ENCODE data around the gene CRIP3.
A peak's percentile ranks its signal among the peaks of the same experiment; 100 is the strongest.
"Not testable (repeated sequence)": the region's sequence is repeated elsewhere in the genome, so short reads cannot be mapped to it uniquely, and the experiment has no call there.

CRIP3 gene

DNA sequence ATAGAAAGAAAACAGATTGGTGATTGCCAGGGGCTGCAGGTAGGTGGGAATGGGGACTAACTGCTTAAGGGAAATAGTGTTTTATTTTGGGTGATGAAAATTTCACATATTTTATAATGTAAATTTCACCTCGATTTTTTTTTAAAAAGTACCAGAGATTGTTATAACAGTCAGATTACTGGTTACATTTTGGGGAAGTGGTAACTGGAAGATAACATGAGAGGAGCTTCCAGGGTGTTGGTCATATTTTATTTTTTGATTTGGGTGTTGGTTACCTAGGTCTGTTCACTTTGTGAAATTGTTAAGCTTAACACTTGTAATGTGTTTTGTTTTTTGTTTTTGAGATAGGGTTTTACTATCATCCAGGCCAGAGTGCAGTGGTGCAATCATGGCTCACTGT is 17.2 kb upstream of the CRIP3 start:
- ATAC-seq (replicated peaks) (no peak), DNase-seq (no peak)
- no peaks in the 10 kb centered on the region for H3K27me3 Mint-ChIP-seq
- peaks cover 13 to 44% of the 10 kb centered on the region in 2 donors for H3K36me3 Mint-ChIP-seq
- H3K4me3 Mint-ChIP-seq: no peak overlapping the region
- no peaks in the 10 kb centered on the region for H3K9me3 Mint-ChIP-seq
- peaks cover 9 to 43% of the 10 kb centered on the region in 2 donors for H3K4me1 Mint-ChIP-seq
- no peak overlapping the region for H3K27ac Mint-ChIP-seq

DNA sequence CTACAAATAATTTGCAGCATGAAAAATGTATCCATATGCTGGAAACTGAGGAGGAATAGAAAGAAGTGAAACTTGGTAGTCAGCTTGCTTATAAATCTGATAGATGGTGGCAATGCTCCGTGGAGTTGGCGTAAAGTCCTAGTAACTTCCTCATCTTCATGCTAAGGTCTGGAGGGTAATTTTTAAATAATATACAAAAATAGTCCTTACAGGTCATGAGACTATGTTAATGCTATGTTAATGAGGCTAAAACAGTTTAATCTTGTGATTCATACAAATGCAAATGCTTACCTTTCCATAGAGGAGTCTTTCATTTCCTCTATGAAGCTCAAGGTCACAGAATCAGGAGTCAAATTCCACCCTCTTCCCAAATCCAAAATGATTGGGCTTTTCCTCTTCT is 9.4 kb upstream of the CRIP3 start:
- Mint-ChIP-seq H3K4me1 (peaks cover 32 to 88% of the 10 kb centered on the region in 2 donors), H3K27me3 (no peaks in the 10 kb centered on the region), H3K27ac (peak overlapping the region; percentile 87), H3K36me3 (peaks cover 4 to 28% of the 10 kb centered on the region in 2 donors), H3K4me3 (peak overlapping the region; percentile 20 to 31), H3K9me3 (no peaks in the 10 kb centered on the region)
- ATAC-seq (replicated peaks): peak; percentile 70 to 77
- no peak for DNase-seq

DNA sequence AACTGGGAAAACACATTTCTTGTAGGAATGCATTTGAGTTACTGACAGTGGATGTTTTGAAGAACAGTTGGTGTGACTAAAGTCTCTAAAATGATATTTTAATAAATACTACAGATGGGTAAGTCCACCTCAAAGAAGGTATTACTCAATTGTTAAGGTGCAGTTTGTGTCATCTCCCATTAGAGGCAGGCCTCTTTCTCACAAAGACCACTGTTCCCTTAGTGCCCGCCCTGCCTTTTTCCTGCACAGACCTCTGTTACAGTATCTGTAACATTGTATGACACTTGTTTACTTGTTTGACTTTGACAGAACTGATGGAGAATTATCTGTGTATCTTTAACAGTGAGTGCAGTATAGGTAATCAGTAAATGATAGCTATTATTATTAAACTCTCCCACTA is 5.2 kb upstream of the CRIP3 start:
- H3K4me3 Mint-ChIP-seq: no peak overlapping the region
- peaks cover 37 to 90% of the 10 kb centered on the region in 2 donors for H3K4me1 Mint-ChIP-seq
- H3K27ac Mint-ChIP-seq: no peak overlapping the region
- peaks cover 4 to 22% of the 10 kb centered on the region in 2 donors for H3K36me3 Mint-ChIP-seq
- H3K9me3 Mint-ChIP-seq: no peaks in the 10 kb centered on the region
- no peaks in the 10 kb centered on the region for H3K27me3 Mint-ChIP-seq
- DNase-seq: no peak
- no peak for ATAC-seq (replicated peaks)

DNA sequence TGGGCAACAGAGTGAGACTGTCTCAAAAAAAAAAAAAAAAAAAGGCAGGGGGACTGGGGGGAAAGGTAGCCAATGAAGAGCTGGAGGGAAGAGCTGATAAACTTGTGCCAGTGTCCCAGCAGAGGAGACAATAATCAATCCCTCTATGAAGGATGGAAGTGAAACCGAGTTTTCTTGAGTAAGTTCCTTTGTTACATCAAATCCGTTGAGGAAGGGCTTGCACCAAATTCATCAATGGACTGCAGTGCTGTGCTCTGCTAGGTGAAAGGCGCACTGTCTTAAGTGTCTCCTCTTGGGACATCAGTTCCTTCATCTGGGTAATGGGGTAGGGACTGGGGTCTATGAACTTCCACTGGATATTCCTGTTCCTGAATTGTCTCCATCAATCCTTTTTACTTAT is 3.0 kb upstream of the CRIP3 start:
- H3K27me3 Mint-ChIP-seq: no peaks in the 10 kb centered on the region
- ATAC-seq (replicated peaks) (no peak), DNase-seq (no peak)

DNA sequence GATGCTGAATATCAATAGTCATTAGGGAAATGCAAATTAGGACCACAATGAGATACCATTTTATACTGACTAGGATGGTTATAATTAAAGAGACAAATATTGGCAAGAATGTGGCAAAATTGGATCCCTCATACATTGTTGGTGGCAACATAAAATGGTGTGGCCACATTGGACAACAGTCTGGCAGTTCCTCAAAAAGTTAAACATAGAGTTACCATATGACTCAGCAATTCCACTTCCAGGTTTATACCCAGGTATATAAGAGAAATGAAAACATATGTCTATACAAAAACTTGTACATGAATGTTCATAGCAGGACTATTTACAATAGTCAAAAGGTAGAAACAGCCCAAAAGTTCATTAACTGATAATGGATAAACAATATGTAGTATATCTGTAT is 2.0 kb upstream of the CRIP3 start:
- ATAC-seq (replicated peaks) (peak; percentile 17 to 29), DNase-seq (no peak)
- H3K36me3 Mint-ChIP-seq: peaks cover 5 to 24% of the 10 kb centered on the region in 2 donors
- no peaks in the 10 kb centered on the region for H3K9me3 Mint-ChIP-seq
- peak overlapping the region; percentile 69 for H3K27ac Mint-ChIP-seq
- peaks cover 38 to 87% of the 10 kb centered on the region in 2 donors for H3K4me1 Mint-ChIP-seq
- H3K4me3 Mint-ChIP-seq: no peak overlapping the region
- H3K27me3 Mint-ChIP-seq: no peaks in the 10 kb centered on the region

More for the DNA sequence above, 3.0 kb upstream of the CRIP3 start:
- Mint-ChIP-seq H3K36me3 (peaks cover 3 to 19% of the 10 kb centered on the region in 2 donors), H3K4me3 (no peak overlapping the region), H3K9me3 (no peaks in the 10 kb centered on the region), H3K27ac (peak overlapping the region; percentile 47), H3K4me1 (peaks cover 36 to 88% of the 10 kb centered on the region in 2 donors)

DNA sequence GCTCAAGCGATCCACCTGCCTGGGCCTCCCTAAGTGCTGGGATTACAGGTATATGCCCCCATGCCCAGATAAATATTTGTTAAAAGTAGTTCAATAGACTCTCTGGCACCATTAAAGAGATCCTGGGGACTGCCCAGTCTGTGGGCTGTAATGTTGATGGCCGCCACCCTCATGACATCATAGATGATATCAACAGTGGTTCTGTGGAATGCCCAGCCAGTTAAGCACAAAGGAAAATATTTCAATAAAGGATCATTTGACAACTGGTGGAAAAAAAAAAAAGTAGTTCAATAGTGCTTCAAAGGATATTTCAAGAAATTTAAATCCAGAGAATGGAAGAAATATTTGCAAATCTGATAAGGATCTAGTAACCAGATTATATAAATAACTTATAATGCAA is 1.5 kb upstream of the CRIP3 start:
- Mint-ChIP-seq H3K9me3 (no peaks in the 10 kb centered on the region), H3K4me3 (no peak overlapping the region), H3K27ac (no peak overlapping the region), H3K4me1 (peaks cover 34 to 82% of the 10 kb centered on the region in 2 donors), H3K36me3 (peaks cover 6 to 20% of the 10 kb centered on the region in 2 donors), H3K27me3 (no peaks in the 10 kb centered on the region)
- DNase-seq (no peak), ATAC-seq (replicated peaks) (no peak)

DNA sequence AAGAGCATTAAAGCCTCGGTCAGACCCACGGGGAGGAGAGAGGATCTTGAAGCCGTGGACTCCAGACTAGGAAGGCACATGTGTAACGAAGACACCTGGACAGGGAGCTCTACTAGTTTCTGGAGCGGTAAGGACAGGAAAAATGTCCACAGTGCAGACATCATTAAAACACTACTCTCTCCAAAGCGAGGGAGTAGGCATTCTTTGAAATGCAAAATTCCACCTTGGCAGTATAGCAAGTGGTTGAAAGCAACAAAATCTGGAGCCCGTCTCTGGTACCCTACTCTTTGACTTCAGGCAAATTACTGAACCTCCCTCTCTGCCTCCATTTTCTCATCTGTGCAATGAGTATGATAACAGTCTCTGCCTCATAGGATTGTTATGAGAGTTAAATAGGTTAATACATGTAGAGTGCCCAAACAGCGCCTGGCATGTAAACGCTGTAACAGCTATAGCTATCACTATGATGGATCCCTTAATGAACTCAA is 408 bp upstream of the CRIP3 start:
- no peaks in the 10 kb centered on the region for H3K9me3 Mint-ChIP-seq
- DNase-seq: no peak
- peaks cover 6 to 19% of the 10 kb centered on the region in 2 donors for H3K36me3 Mint-ChIP-seq
- peaks cover 30 to 72% of the 10 kb centered on the region in 2 donors for H3K4me1 Mint-ChIP-seq
- ATAC-seq (replicated peaks): no peak
- H3K27ac Mint-ChIP-seq: peak overlapping the region; percentile 80
- peak overlapping the region; percentile 91 to 94 for H3K4me3 Mint-ChIP-seq
- no peaks in the 10 kb centered on the region for H3K27me3 Mint-ChIP-seq

DNA sequence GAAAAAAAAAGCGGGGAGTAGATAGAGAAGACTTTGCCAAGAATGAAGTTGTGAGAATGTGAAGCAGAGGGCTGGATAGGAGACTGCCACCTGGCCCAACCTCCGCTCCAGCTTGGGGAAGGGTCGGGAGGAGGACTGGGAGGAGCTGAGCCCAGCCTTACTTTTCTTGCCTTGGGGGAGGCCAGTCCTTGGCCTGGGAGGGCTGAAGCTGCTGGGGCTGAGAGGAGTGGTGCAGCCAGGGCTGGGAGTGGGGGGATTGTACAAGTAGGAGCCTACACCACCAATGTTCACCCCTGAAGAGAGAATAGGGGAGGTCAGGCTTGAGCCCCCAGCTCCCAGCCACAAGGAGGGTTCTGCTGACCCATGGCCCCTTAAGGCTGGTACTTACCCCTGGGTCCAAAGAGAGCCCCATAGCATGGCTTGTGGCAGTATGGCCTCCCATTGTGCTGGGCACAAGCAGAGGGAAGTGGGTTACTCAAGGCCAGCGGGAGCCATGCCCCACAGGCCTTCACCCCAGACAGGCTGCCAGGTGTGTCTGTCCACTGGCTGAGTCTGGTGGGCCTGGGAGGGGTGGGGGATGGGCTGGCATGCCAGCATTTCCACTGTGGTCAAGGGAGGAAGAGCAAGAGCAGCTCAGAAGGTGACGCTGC is 1.1 kb downstream of the CRIP3 start:
- no peak overlapping the region for H3K27ac Mint-ChIP-seq
- H3K4me1 Mint-ChIP-seq: peaks cover 21 to 58% of the 10 kb centered on the region in 2 donors
- ATAC-seq (replicated peaks): no peak
- H3K27me3 Mint-ChIP-seq: no peaks in the 10 kb centered on the region
- H3K36me3 Mint-ChIP-seq: peaks cover 6 to 11% of the 10 kb centered on the region in 2 donors
- no peaks in the 10 kb centered on the region for H3K9me3 Mint-ChIP-seq
- no peak for DNase-seq
- H3K4me3 Mint-ChIP-seq: peak overlapping the region; percentile 91 to 94

DNA sequence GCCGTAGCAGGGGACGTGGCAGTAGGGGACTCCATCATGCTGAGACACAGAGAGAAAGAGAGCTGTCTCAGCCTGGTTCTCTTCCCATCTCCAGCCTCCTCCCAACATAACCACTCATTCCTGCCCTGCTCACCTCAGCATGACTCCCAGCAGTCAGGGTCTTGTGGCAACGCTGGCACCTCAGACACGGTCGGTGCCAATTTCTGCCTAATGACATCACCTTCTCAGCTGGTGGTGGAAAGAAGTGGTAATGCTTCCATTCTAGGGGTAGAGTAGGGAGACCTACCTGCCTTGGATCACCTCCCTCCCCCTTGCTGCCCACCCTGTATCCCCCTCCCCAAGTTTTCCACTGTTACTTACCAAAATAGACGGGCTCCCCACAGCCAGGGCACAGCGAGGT is 2.5 kb downstream of the CRIP3 start:
- H3K27ac Mint-ChIP-seq: no peak overlapping the region
- H3K4me3 Mint-ChIP-seq: no peak overlapping the region
- peaks cover 6 to 11% of the 10 kb centered on the region in 2 donors for H3K36me3 Mint-ChIP-seq
- DNase-seq: no peak
- H3K9me3 Mint-ChIP-seq: no peaks in the 10 kb centered on the region
- ATAC-seq (replicated peaks): no peak
- peaks cover 16 to 48% of the 10 kb centered on the region in 2 donors for H3K4me1 Mint-ChIP-seq
- no peaks in the 10 kb centered on the region for H3K27me3 Mint-ChIP-seq

DNA sequence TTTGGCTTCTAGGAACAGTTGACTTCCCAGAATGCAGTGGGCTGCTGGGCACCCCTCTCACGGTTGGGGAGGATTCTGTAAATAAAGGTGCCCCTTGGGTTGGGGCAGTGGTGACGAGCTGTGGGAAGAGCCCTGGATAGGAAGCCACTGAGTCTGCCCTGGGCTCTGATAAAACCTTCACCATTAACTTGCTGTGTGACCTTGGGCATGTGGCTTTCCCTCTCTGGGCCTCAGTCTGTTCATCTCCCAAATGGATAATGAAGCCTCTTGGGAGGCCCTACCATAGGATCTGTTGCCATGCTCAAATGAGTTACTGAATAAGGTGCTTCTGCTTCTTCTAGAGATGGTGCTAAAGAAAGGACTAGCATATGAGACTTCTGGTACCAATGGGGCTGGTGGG is 3.7 kb downstream of the CRIP3 start:
- H3K4me1 Mint-ChIP-seq: peaks cover 14 to 41% of the 10 kb centered on the region in 2 donors
- no peaks in the 10 kb centered on the region for H3K9me3 Mint-ChIP-seq
- H3K27me3 Mint-ChIP-seq: peaks cover 0 to 4% of the 10 kb centered on the region in 2 donors
- no peak for ATAC-seq (replicated peaks)
- no peak for DNase-seq
- peaks cover 6 to 11% of the 10 kb centered on the region in 2 donors for H3K36me3 Mint-ChIP-seq
- peak overlapping the region; percentile 25 for H3K27ac Mint-ChIP-seq
- H3K4me3 Mint-ChIP-seq: no peak overlapping the region

DNA sequence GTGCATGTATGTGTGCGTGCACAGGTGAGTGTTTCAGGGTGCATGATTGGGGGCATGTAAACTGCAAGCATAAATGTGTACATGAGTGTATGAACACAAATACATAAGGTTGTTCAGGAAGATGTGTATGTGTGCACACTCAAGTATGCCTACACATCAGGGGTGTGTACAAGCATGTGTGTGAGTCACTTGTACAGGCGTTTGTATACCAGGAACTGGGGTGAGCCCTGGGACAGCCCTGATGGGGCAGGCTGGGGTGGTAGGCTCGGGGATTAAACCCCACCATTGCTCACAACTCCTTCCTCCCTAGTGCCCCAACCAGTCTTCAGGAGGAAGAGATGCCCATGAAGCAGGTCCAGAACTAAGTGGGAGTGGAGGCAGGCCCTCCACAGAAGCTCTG is 4.3 kb downstream of the CRIP3 start:
- no peaks in the 10 kb centered on the region for H3K9me3 Mint-ChIP-seq
- H3K36me3 Mint-ChIP-seq: peaks cover 6 to 11% of the 10 kb centered on the region in 2 donors
- no peak overlapping the region for H3K4me3 Mint-ChIP-seq
- DNase-seq: no peak
- H3K4me1 Mint-ChIP-seq: peaks cover 16 to 41% of the 10 kb centered on the region in 2 donors
- ATAC-seq (replicated peaks): no peak
- H3K27me3 Mint-ChIP-seq: peaks cover 0 to 5% of the 10 kb centered on the region in 2 donors
- H3K27ac Mint-ChIP-seq: no peak overlapping the region

DNA sequence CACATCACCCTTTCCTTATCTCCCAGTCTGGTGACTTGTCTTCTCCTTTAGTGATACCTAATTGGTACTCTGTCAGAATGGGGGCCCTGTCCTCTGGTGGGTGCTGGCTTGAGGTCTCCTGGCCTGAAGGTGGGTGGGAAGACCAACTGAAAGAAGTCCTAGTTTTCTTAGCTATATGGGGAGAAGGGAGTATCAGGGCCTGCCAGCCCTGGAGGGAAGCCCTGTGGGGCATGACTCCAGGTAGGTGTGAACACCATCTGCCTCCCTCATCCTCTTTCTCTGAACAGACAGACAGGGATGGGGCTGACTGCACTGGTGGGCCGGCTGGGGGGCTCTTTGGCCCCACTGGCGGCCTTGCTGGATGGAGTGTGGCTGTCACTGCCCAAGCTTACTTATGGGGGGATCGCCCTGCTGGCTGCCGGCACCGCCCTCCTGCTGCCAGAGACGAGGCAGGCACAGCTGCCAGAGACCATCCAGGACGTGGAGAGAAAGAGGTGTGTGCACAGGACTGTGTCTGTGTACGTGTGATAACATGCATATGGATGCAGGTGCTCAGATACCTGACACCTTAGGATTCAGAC is 4.8 kb downstream of the CRIP3 start:
- H3K27me3 Mint-ChIP-seq: peaks cover 0 to 5% of the 10 kb centered on the region in 2 donors
- no peak overlapping the region for H3K4me3 Mint-ChIP-seq
- peaks cover 16 to 36% of the 10 kb centered on the region in 2 donors for H3K4me1 Mint-ChIP-seq
- ATAC-seq (replicated peaks) (no peak), DNase-seq (no peak)
- peaks cover 6 to 11% of the 10 kb centered on the region in 2 donors for H3K36me3 Mint-ChIP-seq
- no peaks in the 10 kb centered on the region for H3K9me3 Mint-ChIP-seq
- H3K27ac Mint-ChIP-seq: peak overlapping the region; percentile 33

DNA sequence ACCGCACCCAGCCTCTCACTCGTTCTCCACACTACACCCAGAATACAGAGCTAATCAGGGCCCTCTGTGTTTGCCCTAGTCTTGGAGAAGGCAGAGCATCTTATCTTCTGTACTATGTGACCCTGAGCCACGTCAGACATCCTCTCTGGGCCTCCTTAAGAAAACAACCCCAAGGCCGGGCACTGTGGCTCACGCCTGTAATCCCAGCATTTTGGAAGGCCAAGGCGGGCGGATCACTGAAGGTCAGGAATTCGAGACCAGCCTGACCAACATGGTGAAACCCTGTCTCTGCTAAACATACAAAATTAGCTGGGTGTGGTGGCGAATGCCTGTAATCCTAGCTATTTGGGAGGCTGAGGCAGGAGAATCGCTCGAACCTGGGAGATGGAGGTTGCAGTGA is 5.6 kb downstream of the CRIP3 start:
- H3K27me3 Mint-ChIP-seq; DNase-seq; H3K27ac Mint-ChIP-seq; H3K9me3 Mint-ChIP-seq; H3K4me3 Mint-ChIP-seq; ATAC-seq (replicated peaks): not testable (repeated sequence)
- peaks cover 14 to 28% of the 10 kb centered on the region in 2 donors for H3K4me1 Mint-ChIP-seq
- peaks cover 6 to 11% of the 10 kb centered on the region in 2 donors for H3K36me3 Mint-ChIP-seq

DNA sequence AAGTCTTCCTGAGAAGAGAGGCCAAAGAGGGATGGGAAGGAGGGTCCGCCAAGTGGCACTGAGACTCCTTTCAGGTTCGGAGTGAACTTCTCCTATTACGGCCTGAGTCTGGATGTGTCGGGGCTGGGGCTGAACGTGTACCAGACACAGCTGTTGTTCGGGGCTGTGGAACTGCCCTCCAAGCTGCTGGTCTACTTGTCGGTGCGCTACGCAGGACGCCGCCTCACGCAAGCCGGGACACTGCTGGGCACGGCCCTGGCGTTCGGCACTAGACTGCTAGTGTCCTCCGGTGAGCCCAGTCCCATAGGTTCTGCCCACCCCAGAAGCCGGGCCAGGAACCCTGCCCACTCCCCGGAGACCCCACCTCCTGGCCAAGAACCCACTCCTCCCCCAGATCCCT is 6.5 kb downstream of the CRIP3 start:
- DNase-seq: no peak
- Mint-ChIP-seq H3K27ac (no peak overlapping the region), H3K9me3 (no peaks in the 10 kb centered on the region)

More for the DNA sequence above, 6.5 kb downstream of the CRIP3 start:
- no peak overlapping the region for H3K4me3 Mint-ChIP-seq
- peaks cover 6 to 11% of the 10 kb centered on the region in 2 donors for H3K36me3 Mint-ChIP-seq
- peaks cover 1 to 5% of the 10 kb centered on the region in 2 donors for H3K27me3 Mint-ChIP-seq
- ATAC-seq (replicated peaks): no peak
- peaks cover 11 to 19% of the 10 kb centered on the region in 2 donors for H3K4me1 Mint-ChIP-seq

Data from stimulated activated naive B cell treated with anti-CD40 and anti-IgM and Interleukin-4, amounts not matched to agents 10 μg/mL and 1 μg/mL and 100 μg/mL, for 72 hours (primary cell).